Uterus (tissue), 2 donors: ENCODE measurements around the gene GALNT4.

Experiments used
- CTCF ChIP-seq, 4 experiments: fragments of 200-600 bp in 2 of 4; fragments of 450-650 bp in 2 of 4; sonication (generic) in 2 of 4; IDR thresholded peaks; one replicate each; pipeline ENCODE4 v1.5.1; 2016 to 2019; ENCODE audit warnings: antibody characterized with exemption in 4 of 4, mild to moderate bottlenecking in 2 of 4, moderate library complexity in 1 of 4
- POLR2A ChIP-seq, 2 donors: fragments of 450-650 bp; IDR thresholded peaks; one replicate each; pipeline ENCODE4 v1.6.1; 2016; ENCODE audit warnings: antibody characterized with exemption in 2 of 2, mild to moderate bottlenecking in 1 of 2, moderate library complexity in 1 of 2

GRCh38 chr12:89497005-89497404 lies 27.6 kb downstream of the GALNT4 start:
- TF ChIP-seq CTCF (IDR thresholded peaks at IDR 0.05), result no peak
- TF ChIP-seq POLR2A (IDR thresholded peaks at IDR 0.05), result no peak
